GM12864 (cell line): ENCODE data around the gene SERPINB6.

Experiments used
- DNase-seq: peaks from one replicate; pipeline ENCODE4 v3.0.0-alpha.2; 2011; ENCODE audit warnings: low read depth
- H3K4me3 ChIP-seq: 2 replicates; pipeline ENCODE4 v1.5.1; 2011; ENCODE audit warnings: mild to moderate bottlenecking, low read depth, low read length, control low read depth
- TF ChIP-seq, protein P1 (sequence below): IDR thresholded peaks from 2 replicates; pipeline ENCODE4 v1.5.1; 2011; ENCODE audit warnings: low read depth, mild to moderate bottlenecking, moderate library complexity, low read length, control low read depth, inconsistent platforms; ENCODE audit errors: missing control alignments

The SERPINB6 gene

DNA sequence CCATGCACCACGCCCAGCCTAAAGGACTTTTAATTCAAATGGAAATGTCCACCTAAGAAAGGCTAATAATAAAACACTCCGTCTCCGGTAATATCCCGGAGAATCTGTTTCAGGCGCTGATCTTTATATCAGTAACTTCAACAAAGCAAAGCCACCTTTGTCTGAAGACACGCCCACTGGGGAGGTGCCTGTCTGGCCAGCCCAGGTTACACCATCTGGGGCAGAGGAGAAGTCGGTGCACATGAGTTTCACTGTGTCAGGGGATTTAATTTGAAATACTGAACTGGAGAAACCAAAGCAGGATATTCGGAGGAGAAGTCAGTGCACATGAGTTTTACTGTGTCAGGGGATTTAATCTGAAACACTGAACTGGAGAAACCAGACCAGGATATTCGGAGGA, 9.4 kb downstream of the SERPINB6 start:
- TF ChIP-seq, protein P1, sequence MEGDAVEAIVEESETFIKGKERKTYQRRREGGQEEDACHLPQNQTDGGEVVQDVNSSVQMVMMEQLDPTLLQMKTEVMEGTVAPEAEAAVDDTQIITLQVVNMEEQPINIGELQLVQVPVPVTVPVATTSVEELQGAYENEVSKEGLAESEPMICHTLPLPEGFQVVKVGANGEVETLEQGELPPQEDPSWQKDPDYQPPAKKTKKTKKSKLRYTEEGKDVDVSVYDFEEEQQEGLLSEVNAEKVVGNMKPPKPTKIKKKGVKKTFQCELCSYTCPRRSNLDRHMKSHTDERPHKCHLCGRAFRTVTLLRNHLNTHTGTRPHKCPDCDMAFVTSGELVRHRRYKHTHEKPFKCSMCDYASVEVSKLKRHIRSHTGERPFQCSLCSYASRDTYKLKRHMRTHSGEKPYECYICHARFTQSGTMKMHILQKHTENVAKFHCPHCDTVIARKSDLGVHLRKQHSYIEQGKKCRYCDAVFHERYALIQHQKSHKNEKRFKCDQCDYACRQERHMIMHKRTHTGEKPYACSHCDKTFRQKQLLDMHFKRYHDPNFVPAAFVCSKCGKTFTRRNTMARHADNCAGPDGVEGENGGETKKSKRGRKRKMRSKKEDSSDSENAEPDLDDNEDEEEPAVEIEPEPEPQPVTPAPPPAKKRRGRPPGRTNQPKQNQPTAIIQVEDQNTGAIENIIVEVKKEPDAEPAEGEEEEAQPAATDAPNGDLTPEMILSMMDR, result no peak
- no peak for DNase-seq
- no peak overlapping the region for H3K4me3 ChIP-seq

DNA sequence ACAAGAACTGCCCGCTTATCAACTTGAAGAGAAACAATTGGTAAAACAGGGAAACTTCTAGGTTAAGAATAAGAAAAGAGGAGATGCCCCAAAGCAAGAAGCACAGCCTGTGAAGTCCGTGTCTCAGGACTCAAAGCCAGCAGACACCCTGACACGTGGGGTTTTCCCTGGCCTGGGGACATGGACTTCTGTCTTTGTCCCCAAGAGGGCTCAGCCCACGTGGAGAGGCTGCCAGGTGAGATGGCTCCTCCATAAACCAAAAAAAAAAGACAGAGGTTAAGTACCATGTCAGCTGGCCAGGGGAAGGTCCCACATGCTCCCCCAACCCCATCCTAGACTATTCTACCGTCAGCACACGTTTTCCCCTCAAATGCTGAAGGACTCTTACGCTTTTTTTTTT, 9.9 kb downstream of the SERPINB6 start:
- no peak for DNase-seq
- H3K4me3 ChIP-seq, result no peak overlapping the region
- TF ChIP-seq, protein P1, result no peak

DNA sequence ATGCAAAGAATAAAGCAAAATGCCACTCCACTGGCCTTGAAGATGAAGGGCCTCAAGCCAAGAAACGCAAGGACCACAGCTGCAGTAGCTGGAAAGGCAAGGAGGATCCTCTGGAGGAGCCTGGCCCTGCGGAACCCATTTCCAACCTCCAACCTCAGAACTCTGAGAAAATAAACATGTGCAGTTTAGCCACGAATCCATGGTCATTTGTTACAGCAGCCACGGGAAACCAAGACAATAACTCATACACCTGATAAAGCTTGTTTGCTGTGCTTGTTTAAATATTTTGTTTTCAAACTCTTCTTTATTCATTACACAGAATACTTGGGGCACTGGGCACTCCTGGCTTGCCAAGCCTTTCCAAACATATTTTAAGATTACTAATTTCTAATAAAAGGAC, 10.4 kb downstream of the SERPINB6 start:
- TF ChIP-seq, protein P1, result no peak
- H3K4me3 ChIP-seq, result no peak overlapping the region
- no peak for DNase-seq

DNA sequence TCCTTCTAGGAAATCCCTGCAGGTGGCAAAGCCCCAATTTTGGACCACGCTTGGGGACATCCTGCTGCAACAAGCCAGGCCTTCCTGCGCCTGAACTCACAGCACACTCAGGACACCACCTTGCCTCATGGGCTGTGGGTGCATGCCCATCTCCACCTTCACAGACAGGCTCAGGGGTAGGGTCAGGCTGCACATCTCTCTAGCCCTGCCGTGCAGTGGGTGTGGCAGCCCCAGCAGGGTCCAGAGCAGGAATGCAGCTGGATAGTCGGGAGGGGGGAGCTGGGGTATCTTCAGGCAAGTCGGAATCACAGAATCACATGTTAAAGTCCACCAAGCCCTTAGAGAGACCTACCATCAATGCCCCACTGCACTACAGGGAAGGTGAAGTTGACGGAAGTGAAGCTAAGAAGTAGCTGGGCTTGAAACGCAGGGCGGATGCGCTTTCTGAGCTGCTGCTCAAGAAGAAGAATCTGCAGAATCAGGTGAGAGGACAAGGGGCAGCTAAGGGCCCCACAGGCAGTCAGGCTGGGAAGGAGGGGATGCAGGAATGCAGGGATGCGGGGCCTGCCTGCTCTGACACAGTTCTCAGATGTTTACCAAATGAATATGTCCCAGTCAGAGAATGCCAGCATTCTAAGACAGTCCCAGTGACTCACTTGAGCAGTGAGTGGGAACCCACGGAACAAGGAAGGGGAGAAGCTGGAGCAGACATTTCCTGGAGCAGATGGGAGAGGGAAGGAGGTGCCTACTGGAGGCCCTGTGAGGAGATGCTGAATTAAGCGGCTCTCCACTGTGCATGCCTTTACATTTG, 11.3 kb downstream of the SERPINB6 start:
- DNase-seq, result no peak
- H3K4me3 ChIP-seq, result no peak overlapping the region
- TF ChIP-seq, protein P1, result no peak

DNA sequence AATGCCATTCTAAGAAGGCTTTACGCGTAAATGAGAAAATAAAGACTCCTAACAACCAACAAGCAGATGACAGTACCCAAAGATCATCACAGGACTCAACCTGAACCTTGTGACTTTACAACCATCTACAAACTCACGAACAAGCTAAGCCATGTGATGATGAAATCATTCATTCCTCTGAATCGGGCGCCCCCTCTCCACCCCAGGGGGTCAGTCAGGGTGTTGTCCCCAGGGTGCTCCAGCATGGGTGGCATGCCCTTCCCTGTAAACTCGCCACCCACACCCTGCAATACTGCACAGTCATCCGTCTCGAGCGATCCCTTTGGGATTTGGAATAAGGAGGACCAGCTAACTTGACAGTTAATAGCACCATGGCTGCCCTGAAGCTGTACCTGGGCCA, 12.6 kb downstream of the SERPINB6 start:
- TF ChIP-seq, protein P1, result no peak
- no peak for DNase-seq
- no peak overlapping the region for H3K4me3 ChIP-seq

DNA sequence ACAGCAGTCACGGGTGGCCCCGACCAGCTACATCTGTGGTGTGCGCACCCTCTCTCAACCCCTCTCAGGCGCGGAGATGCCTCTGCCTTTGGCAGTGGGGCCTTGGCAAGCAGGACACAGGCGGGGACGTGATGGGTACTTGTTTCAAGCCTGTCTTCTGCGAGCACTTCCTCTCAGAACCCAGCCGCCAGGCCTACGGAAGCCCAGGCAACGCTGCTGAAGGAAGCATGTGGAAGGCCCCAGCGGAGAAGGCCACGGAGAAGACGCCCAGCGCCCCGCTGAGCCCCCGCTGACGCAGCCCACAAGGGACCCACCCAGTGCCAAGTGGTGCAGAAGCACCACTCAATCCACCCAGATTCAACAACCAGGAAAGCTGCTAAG, 13.0 kb downstream of the SERPINB6 start:
- no peak overlapping the region for H3K4me3 ChIP-seq
- TF ChIP-seq, protein P1, result no peak
- DNase-seq, result no peak
